ENCODE results near the gene ATP8B2. TPM values are rescaled to one million over a fixed set of nuclear protein-coding genes. Genes with fewer than 3 reads are reported as not detected.
"Not testable (repeated sequence)": the region's sequence is repeated elsewhere in the genome, so short reads cannot be mapped to it uniquely, and the experiment has no call there.

Gene ATP8B2
- total RNA-seq, 4 donors from 2014 or later = 5.8 to 22.5 (median 7.2) TPM

GRCh38 chr1:154361357-154361756, 36.0 kb downstream of the ATP8B2 start:
- in situ Hi-C loops (cut with MboI; ENCODE audit: low sequenced_read_pairs in 4 of 4) (no loop called here), intact Hi-C loops (cut with DNase I; ENCODE audit: low total_unique reads) (no loop called here)
- no peaks in the 10 kb centered on the region for H3K27me3 ChIP-seq
- H3K27ac ChIP-seq = no peak overlapping the region
- H3K4me1 ChIP-seq = no peaks in the 10 kb centered on the region
- H3K4me3 ChIP-seq = no peak overlapping the region
- H3K9me3 ChIP-seq = no peaks in the 10 kb centered on the region
- ATAC-seq = no peak
- H3K36me3 ChIP-seq = no peaks in the 10 kb centered on the region
- DNase-seq = no peak
- TF ChIP-seq POLR2A (IDR thresholded peaks at IDR 0.05) (no peak), CTCF (IDR thresholded peaks at IDR 0.05 in 4 of 5, conservative IDR thresholded peaks at IDR 0.05 in 1 of 5) (no peak)

DNA sequence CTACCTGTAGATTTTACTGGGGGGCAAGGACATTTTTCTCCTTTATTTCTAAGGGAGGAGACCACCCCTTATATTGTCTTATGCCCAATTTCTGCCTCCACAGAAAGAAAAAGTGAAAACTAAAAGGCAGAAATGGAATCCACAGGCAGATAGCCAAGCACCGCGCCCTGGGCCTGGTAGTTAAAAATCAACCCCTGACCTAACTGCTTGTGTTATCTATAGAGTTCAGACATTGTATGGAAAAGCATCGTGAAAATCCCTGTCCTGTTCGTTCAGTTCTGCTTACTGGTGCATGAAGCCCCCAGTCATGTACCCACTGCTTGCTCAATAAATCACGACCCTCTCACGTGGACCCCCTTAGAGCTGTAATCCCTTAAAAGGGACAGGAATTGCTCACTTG, 46.1 kb downstream of the ATP8B2 start:
- H3K4me3 ChIP-seq = no peak overlapping the region
- no peaks in the 10 kb centered on the region for H3K36me3 ChIP-seq
- no peaks in the 10 kb centered on the region for H3K4me1 ChIP-seq
- ATAC-seq = no peak
- DNase-seq = no peak
- no peaks in the 10 kb centered on the region for H3K9me3 ChIP-seq
- no peak overlapping the region for H3K27ac ChIP-seq
- H3K27me3 ChIP-seq = no peaks in the 10 kb centered on the region
- TF ChIP-seq CTCF (IDR thresholded peaks at IDR 0.05 in 4 of 5, conservative IDR thresholded peaks at IDR 0.05 in 1 of 5) = no peak
- TF ChIP-seq POLR2A (IDR thresholded peaks at IDR 0.05) = no peak
- in situ Hi-C loops (cut with MboI; ENCODE audit: low sequenced_read_pairs in 4 of 4) (no loop called here), intact Hi-C loops (cut with DNase I; ENCODE audit: low total_unique reads) (no loop called here)

GRCh38 chr1:154373777-154374357, 48.5 kb downstream of the ATP8B2 start:
- H3K27me3 ChIP-seq; in situ Hi-C loops (cut with MboI; ENCODE audit: low sequenced_read_pairs in 4 of 4); H3K27ac ChIP-seq; ATAC-seq; H3K9me3 ChIP-seq; H3K4me1 ChIP-seq; H3K4me3 ChIP-seq; intact Hi-C loops (cut with DNase I; ENCODE audit: low total_unique reads); H3K36me3 ChIP-seq; DNase-seq: not testable (repeated sequence)

GRCh38 chr1:154379301-154379700, 54.0 kb downstream of the ATP8B2 start:
- Histone ChIP-seq H3K27me3 (no peaks in the 10 kb centered on the region), H3K4me1 (no peaks in the 10 kb centered on the region), H3K36me3 (no peaks in the 10 kb centered on the region), H3K27ac (no peak overlapping the region), H3K4me3 (no peak overlapping the region), H3K9me3 (no peaks in the 10 kb centered on the region)
- DNase-seq (no peak), ATAC-seq (no peak)
- in situ Hi-C loops (cut with MboI; ENCODE audit: low sequenced_read_pairs in 4 of 4) (no loop called here), intact Hi-C loops (cut with DNase I; ENCODE audit: low total_unique reads) (no loop called here)
- TF ChIP-seq POLR2A (IDR thresholded peaks at IDR 0.05) (no peak), CTCF (IDR thresholded peaks at IDR 0.05 in 4 of 5, conservative IDR thresholded peaks at IDR 0.05 in 1 of 5) (no peak)

- Histone ChIP-seq H3K9me3 (no peaks in the 10 kb centered on the region), H3K27ac (peak overlapping the region in 1 of 4 donors; percentile 38), H3K4me1 (no peaks in the 10 kb centered on the region), H3K4me3 (no peak overlapping the region), H3K27me3 (no peaks in the 10 kb centered on the region), H3K36me3 (no peaks in the 10 kb centered on the region)
- in situ Hi-C loops (cut with MboI; ENCODE audit: low sequenced_read_pairs in 4 of 4) = no loop called here
- TF ChIP-seq POLR2A (IDR thresholded peaks at IDR 0.05) (no peak), CTCF (IDR thresholded peaks at IDR 0.05 in 4 of 5, conservative IDR thresholded peaks at IDR 0.05 in 1 of 5) (no peak)
- no peak for DNase-seq
- no peak for ATAC-seq
- intact Hi-C loops (cut with DNase I; ENCODE audit: low total_unique reads) = no loop called here
These were observed 59.5 kb downstream of the ATP8B2 start for GRCh38 chr1:154384650-154385489.

Data from gastrocnemius medialis (tissue), 4 donors.